Esophagus squamous epithelium (tissue), 5 donors: ENCODE results near the gene CDRT4. TPM values are rescaled to one million over a fixed set of nuclear protein-coding genes. Genes with fewer than 3 reads are reported as not detected.

ENCODE experiments used
- DNase-seq: peaks from one replicate; lab custom pipeline; 2025; lab: John Stamatoyannopoulos, UW
- H3K27ac ChIP-seq, 4 donors: fragments of 200-600 bp; sonication (generic); one replicate each; pipeline ENCODE4 v1.5.1; 2016 to 2019; ENCODE audit warnings: mild to moderate bottlenecking in 1 of 4
- H3K27me3 ChIP-seq, 4 donors: fragments of 200-600 bp; sonication (generic); 1 replicate in 3 of 4; 2 replicates in 1 of 4; pipeline versions ENCODE4 v1.5.1 to v1.6.0; 2017 to 2021; ENCODE audit warnings: antibody characterized with exemption in 1 of 4
- H3K36me3 ChIP-seq, 3 donors: fragments of 200-600 bp; sonication (generic); one replicate each; pipeline ENCODE4 v1.5.1; 2016 to 2019
- H3K4me1 ChIP-seq, 3 donors: fragments of 200-600 bp; sonication (generic); one replicate each; pipeline ENCODE4 v1.5.1; 2017 to 2019
- H3K4me3 ChIP-seq, 4 donors: fragments of 200-600 bp; sonication (generic); 1 replicate in 3 of 4; 2 replicates in 1 of 4; pipeline ENCODE4 v1.5.1; 2016 to 2019; ENCODE audit warnings: mild to moderate bottlenecking in 2 of 4, moderate library complexity in 1 of 4
- H3K9me3 ChIP-seq, 3 donors: fragments of 200-600 bp; sonication (generic); one replicate each; pipeline ENCODE4 v1.5.1; 2016 to 2019
- POLR2A ChIP-seq, 4 donors: fragments of 450-650 bp; IDR thresholded peaks; one replicate each; pipeline ENCODE4 v1.6.1; 2017; ENCODE audit warnings: antibody characterized with exemption in 4 of 4, mild to moderate bottlenecking in 4 of 4, moderate library complexity in 3 of 4
- WGBS, 2 donors: methylation state at CpG; one replicate each; pipeline ENCODE4 v1.1.5; 2018; 5-methylcytosine and 5-hydroxymethylcytosine counted together
- intact Hi-C: fragments of 100-400 bp; cut with DNase I; formaldehyde crosslinking; loops from one replicate; pipeline ENCODE4 v1.15.0; 2022
- total RNA-seq, 4 donors: library from RNA; depleted of rRNA; stranded (reverse); fragments of >200 nt; gene quantifications; one replicate each; pipeline ENCODE4 v1.1.0, GENCODE V29; 2016
- TF ChIP-seq, protein P1 (sequence below), 6 experiments: fragments of 450-650 bp in 4 of 6; fragments of 200-600 bp in 2 of 6; sonication (generic) in 2 of 6; IDR thresholded peaks; one replicate each; pipeline ENCODE4 v1.5.1; 2016 to 2019; ENCODE audit warnings: antibody characterized with exemption in 6 of 6, mild to moderate bottlenecking in 4 of 6, moderate library complexity in 4 of 6
- donor health status: DM: yes; HTN: yes; CAD: no.

CDRT4 gene
- total RNA-seq, 4 donors from 2014 or later = 3.2 to 7.6 (median 3.8) TPM

- intact Hi-C loops = no loop called here
- TF ChIP-seq, protein P1, sequence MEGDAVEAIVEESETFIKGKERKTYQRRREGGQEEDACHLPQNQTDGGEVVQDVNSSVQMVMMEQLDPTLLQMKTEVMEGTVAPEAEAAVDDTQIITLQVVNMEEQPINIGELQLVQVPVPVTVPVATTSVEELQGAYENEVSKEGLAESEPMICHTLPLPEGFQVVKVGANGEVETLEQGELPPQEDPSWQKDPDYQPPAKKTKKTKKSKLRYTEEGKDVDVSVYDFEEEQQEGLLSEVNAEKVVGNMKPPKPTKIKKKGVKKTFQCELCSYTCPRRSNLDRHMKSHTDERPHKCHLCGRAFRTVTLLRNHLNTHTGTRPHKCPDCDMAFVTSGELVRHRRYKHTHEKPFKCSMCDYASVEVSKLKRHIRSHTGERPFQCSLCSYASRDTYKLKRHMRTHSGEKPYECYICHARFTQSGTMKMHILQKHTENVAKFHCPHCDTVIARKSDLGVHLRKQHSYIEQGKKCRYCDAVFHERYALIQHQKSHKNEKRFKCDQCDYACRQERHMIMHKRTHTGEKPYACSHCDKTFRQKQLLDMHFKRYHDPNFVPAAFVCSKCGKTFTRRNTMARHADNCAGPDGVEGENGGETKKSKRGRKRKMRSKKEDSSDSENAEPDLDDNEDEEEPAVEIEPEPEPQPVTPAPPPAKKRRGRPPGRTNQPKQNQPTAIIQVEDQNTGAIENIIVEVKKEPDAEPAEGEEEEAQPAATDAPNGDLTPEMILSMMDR (IDR thresholded peaks at IDR 0.05) = no peak
- TF ChIP-seq POLR2A (IDR thresholded peaks at IDR 0.05) = no peak
- Histone ChIP-seq H3K4me3 (no peak overlapping the region), H3K27ac (peak overlapping the region in 2 of 4 donors; percentile 60), H3K27me3 (no peaks in the 10 kb centered on the region), H3K4me1 (peaks cover 0 to 20% (median 10%) of the 10 kb centered on the region in 3 donors), H3K9me3 (no peaks in the 10 kb centered on the region), H3K36me3 (peaks cover 0 to 46% (median 7%) of the 10 kb centered on the region in 3 donors)
- WGBS, 2 donors = 85 to 88% methylated on average over 4 of the region's 4 CpGs
- no peak for DNase-seq
Observed at GRCh38 chr17:15512071-15512709, 44.8 kb upstream of the CDRT4 start.

DNA sequence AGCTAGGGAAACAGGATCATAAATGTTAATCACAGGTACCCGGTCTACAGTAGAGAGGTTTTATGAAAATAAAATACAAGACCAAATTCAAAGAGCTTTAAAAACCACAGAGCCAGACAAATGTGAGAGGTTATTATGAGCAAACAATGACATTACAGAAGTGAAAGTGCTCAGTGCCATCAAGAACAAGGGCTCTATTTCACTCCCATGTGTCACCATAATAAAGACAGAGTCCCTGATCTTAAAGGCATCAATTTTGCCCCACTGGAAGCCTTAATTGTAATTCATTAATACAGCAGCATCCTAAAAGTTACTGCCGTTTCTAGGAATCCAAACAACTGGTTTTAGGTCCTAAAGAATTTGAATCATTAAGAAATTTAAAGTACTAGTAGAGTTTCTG is 43.7 kb upstream of the CDRT4 start:
- Histone ChIP-seq H3K36me3 (peaks cover 0 to 46% (median 7%) of the 10 kb centered on the region in 3 donors), H3K27ac (no peak overlapping the region), H3K9me3 (no peaks in the 10 kb centered on the region), H3K27me3 (no peaks in the 10 kb centered on the region), H3K4me1 (peaks cover 0 to 20% (median 10%) of the 10 kb centered on the region in 3 donors), H3K4me3 (no peak overlapping the region)
- intact Hi-C loops = no loop called here
- no peak for DNase-seq
- WGBS, 2 donors = 57 to 73% methylated on average over 2 of the region's 2 CpGs
- no peak for TF ChIP-seq POLR2A (IDR thresholded peaks at IDR 0.05)
- TF ChIP-seq, protein P1 (IDR thresholded peaks at IDR 0.05) = no peak

DNA sequence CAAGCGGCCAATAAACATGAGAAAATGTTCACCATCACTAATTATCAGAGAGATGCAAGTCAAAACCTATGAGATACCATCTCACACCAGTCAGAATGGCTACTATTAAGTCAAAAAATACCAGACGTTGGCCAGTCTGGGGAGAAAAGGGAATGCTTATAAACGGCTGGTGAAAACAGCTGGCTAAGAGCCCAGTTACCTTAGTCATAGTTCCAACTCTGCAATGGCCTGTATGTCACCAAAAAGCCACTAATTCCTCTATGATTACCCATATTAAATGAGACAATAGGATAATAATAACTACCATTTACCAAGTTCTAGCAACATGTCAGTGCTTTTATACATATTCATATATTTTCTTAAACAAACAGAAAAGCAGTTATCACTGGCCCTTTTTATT is 42.9 kb upstream of the CDRT4 start:
- intact Hi-C loops = no loop called here
- Histone ChIP-seq H3K27me3 (no peaks in the 10 kb centered on the region), H3K27ac (no peak overlapping the region), H3K9me3 (no peaks in the 10 kb centered on the region), H3K4me3 (no peak overlapping the region), H3K4me1 (peaks cover 0 to 20% (median 10%) of the 10 kb centered on the region in 3 donors), H3K36me3 (peaks cover 0 to 46% (median 0%) of the 10 kb centered on the region in 3 donors)
- DNase-seq = no peak
- WGBS, 2 donors = 45 to 49% methylated on average over 3 of the region's 3 CpGs
- TF ChIP-seq POLR2A (IDR thresholded peaks at IDR 0.05) = no peak
- TF ChIP-seq, protein P1 (IDR thresholded peaks at IDR 0.05) = no peak

GRCh38 chr17:15509095-15509494 is 41.7 kb upstream of the CDRT4 start:
- 88 to 91% methylated on average over 3 to 4 of the region's 5 CpGs for WGBS, 2 donors
- H3K27ac ChIP-seq = no peak overlapping the region

DNA sequence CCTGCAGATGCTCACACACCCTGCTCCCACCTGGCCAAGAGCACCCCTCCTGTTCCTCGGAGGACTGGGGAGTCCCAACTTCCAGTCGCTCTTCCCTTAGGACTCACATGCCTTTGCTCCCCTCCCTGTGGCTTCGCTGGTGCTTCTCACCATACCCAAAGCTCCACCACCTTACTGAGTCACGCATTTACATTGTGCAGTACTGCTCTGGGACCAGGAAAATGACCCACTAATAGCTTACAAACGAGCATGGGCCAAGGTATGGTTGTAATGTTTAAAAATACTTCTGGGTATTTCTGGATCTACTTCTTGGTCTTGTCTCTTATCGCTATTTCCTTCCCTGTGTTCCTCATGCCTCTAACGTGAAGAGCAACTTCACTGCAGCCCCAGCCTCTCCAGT is 41.0 kb upstream of the CDRT4 start:
- no peak for TF ChIP-seq POLR2A (IDR thresholded peaks at IDR 0.05)
- TF ChIP-seq, protein P1 (IDR thresholded peaks at IDR 0.05) = no peak
- 62% methylated on average over 5 to 7 of the region's 7 CpGs for WGBS, 2 donors
- Histone ChIP-seq H3K36me3 (peaks cover 0 to 33% (median 0%) of the 10 kb centered on the region in 3 donors), H3K27me3 (no peaks in the 10 kb centered on the region), H3K4me3 (no peak overlapping the region), H3K27ac (no peak overlapping the region), H3K4me1 (peaks cover 0 to 13% (median 4%) of the 10 kb centered on the region in 3 donors), H3K9me3 (no peaks in the 10 kb centered on the region)
- intact Hi-C loops = no loop called here
- no peak for DNase-seq

More at GRCh38 chr17:15509095-15509494, 41.7 kb upstream of the CDRT4 start:
- peaks cover 0 to 39% (median 0%) of the 10 kb centered on the region in 3 donors for H3K36me3 ChIP-seq
- no peak overlapping the region for H3K4me3 ChIP-seq
- H3K27me3 ChIP-seq = no peaks in the 10 kb centered on the region
- H3K4me1 ChIP-seq = peaks cover 0 to 20% (median 10%) of the 10 kb centered on the region in 3 donors
- no peaks in the 10 kb centered on the region for H3K9me3 ChIP-seq
- TF ChIP-seq POLR2A (IDR thresholded peaks at IDR 0.05) = no peak
- intact Hi-C loops = no loop called here
- DNase-seq = no peak
